Measurements from ENCODE around the gene SYTL3.
A peak's percentile ranks its signal among the peaks of the same experiment; 100 is the strongest.

Gene SYTL3

DNA sequence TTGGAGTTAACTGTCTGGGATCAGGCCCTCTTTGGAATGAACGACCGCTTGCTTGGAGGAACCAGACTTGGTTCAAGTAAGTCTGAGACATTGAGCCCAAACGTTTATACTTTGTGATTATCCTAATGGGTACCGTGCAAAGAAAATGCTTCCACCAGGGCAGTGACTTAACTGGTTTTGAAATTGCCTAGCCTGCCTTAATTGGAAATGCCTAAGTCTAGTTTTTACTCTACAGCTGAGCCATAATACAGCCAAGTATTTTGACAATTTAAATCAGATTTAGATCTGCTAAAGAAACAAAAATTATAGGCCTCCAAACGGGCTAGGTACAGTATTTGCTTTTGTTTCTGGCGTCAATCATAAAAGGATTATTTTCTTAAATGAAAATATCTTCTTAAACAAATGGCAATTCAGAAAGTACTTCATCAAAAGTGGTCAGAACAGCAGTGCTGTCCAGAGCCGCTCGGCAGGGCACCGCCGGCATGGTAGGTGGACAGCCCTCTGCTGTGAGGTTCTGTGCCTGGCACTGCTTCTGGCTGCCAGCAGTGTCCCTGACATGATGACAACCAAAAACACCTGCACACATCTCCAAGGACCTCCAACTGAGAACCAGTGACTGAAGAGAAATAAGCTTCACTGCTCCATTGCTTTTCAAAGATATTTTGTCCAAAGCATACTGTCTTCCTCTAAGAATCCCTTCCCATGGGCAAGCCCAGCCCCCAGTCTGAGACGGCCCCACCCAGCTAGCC lies 113.8 kb downstream of the SYTL3 start:
- no peak overlapping the region for H3K4me3 ChIP-seq (ENCODE audit: low read length)
- TF ChIP-seq, protein P1, sequence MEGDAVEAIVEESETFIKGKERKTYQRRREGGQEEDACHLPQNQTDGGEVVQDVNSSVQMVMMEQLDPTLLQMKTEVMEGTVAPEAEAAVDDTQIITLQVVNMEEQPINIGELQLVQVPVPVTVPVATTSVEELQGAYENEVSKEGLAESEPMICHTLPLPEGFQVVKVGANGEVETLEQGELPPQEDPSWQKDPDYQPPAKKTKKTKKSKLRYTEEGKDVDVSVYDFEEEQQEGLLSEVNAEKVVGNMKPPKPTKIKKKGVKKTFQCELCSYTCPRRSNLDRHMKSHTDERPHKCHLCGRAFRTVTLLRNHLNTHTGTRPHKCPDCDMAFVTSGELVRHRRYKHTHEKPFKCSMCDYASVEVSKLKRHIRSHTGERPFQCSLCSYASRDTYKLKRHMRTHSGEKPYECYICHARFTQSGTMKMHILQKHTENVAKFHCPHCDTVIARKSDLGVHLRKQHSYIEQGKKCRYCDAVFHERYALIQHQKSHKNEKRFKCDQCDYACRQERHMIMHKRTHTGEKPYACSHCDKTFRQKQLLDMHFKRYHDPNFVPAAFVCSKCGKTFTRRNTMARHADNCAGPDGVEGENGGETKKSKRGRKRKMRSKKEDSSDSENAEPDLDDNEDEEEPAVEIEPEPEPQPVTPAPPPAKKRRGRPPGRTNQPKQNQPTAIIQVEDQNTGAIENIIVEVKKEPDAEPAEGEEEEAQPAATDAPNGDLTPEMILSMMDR (conservative IDR thresholded peaks at IDR 0.05; ENCODE audit: low read depth, low read length) = no peak
- peak; percentile 70 for DNase-seq (ENCODE audit: low read depth)

DNA sequence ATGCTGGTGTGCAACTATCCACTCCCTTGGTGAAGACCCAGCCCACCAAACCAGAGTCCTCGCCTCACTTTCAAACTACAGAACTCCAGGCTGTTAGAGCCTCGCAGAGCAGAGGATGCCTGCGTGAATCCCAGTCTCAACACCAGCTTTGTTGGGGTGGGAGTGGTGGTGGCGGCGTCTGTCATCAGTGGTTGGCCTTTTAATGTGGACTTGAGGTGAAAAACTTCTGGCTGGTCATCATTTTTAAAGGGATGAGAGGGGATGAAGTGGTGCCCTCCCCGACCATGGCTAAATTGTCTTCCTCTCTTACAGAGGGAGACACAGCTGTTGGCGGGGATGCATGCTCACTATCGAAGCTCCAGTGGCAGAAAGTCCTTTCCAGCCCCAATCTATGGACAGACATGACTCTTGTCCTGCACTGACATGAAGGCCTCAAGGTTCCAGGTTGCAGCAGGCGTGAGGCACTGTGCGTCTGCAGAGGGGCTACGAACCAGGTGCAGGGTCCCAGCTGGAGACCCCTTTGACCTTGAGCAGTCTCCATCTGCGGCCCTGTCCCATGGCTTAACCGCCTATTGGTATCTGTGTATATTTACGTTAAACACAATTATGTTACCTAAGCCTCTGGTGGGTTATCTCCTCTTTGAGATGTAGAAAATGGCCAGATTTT lies 114.5 kb downstream of the SYTL3 start:
- DNase-seq (ENCODE audit: low read depth) = no peak
- TF ChIP-seq, protein P1 (conservative IDR thresholded peaks at IDR 0.05; ENCODE audit: low read depth, low read length) = no peak
- H3K4me3 ChIP-seq (ENCODE audit: low read length) = no peak overlapping the region

DNA sequence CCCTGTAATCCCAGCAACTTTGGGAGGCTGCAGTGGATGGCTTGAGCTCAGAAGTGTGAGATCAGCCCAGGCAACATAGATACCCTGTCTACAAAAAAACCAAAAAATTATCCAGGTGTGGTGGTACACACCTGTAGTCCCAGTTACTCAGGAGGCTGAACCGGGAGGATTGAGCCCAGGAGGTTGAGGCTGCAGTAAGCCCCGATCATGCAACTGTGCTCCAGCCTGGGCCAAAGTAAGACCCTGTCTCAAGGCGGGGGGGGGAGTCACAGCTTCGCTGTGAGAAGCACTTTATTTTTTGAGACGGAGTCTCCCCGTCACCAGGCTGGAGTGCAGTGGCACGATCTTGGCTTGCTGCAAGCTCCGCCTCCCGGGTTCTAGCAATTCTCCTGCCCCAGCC lies 115.1 kb downstream of the SYTL3 start:
- DNase-seq (ENCODE audit: low read depth) = no peak
- H3K4me3 ChIP-seq (ENCODE audit: low read length) = no peak overlapping the region
- TF ChIP-seq, protein P1 (conservative IDR thresholded peaks at IDR 0.05; ENCODE audit: low read depth, low read length) = no peak

DNA sequence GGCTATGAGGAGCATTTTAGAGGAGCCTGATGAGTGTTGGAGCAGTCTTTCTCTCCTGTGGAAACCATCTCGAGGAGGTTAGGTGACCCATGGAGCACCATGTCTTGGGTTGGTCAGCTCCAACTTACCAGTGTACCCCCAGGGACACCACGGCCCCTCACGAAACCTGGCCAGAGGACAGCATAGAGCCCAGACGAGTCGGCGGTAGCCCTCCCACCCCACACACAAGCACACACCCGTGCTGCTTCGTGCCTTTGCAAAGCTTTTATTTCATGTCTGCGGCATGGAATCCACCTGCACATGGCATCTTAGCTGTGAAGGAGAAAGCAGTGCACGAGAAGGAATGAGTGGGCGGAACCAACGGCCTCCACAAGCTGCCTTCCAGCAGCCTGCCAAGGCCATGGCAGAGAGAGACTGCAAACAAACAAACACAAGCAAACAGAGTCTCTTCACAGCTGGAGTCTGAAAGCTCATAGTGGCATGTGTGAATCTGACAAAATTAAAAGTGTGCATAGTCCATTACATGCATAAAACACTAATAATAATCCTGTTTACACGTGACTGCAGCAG lies 115.7 kb downstream of the SYTL3 start:
- TF ChIP-seq, protein P1 (conservative IDR thresholded peaks at IDR 0.05; ENCODE audit: low read depth, low read length) = no peak
- DNase-seq (ENCODE audit: low read depth) = no peak
- no peak overlapping the region for H3K4me3 ChIP-seq (ENCODE audit: low read length)

DNA sequence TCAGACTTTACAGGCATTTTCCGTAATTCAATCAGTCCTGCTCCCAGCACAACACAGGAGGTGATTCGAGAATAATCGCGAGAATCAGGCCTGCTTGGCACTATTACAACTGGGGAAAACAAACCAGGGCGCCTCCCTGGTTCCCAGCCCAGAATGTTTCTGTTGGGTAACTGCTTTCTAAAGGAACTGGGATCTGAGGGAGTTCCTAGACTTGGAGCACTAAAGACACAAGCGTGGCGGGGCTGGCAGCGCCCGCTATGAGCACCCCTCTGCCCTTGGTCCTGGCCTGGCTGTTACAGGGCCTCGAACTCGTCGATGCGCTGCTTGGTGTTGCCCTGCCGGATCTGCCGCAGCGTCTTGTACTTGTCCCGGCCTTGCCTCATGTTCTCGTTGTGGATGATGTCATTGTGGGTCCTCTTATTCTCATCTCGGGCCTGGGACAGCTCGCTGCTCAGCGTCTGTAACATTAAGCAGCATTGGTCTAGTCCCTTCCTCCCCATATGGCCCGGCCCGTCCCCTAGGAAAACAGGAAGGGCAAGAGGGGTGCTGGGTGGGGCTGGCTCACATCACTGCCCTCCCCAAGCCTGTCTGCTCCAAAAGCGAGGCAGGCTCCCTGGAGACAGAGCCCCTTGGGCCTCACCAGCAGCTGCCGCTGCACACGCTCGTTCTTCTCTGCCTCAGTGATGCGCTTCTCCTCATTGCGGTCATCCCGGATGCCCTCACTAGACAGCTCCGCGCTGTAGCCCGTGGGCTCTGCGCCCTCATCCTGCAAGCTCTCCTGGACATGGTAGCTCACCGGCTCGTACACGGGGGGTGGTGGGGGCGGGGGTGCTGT lies 117.0 kb downstream of the SYTL3 start:
- no peak overlapping the region for H3K4me3 ChIP-seq (ENCODE audit: low read length)
- no peak for DNase-seq (ENCODE audit: low read depth)
- TF ChIP-seq, protein P1 (conservative IDR thresholded peaks at IDR 0.05; ENCODE audit: low read depth, low read length) = no peak

DNA sequence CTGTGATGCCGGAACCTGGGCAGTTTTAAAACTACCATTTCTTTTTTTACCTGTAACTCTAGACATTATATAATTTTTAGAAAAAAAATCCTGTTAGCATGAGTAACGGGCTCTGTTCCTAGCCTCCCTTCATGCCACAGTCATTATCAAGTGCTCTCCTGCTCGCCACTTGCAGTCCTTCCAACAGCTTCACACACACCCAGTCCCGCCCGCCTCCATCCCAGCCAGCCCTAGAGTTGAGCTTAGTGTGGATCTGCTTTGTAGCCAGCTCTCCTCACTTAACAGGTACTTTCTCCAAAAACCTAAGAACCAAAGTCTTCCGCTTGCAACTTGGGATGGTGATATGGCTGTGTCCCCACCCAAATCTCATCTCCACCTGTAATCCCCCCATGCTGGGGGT lies 117.9 kb downstream of the SYTL3 start:
- DNase-seq (ENCODE audit: low read depth) = no peak
- TF ChIP-seq, protein P1 (conservative IDR thresholded peaks at IDR 0.05; ENCODE audit: low read depth, low read length) = no peak
- H3K4me3 ChIP-seq (ENCODE audit: low read length) = no peak overlapping the region
